Measurements from ENCODE around the gene HLX. TPM values are rescaled to one million over a fixed set of nuclear protein-coding genes. Genes with fewer than 3 reads are reported as not detected.

HLX gene
- total RNA-seq, 1 experiment from 2014 or later, result 1.8 TPM

- TF ChIP-seq REST (IDR thresholded peaks at IDR 0.05; ENCODE audit: low read depth), result no peak
These were observed 37.9 kb downstream of the HLX start (continued) for GRCh38 chr1:220917101-220917500.

- RAD21 ChIA-PET (ENCODE audit: low non-redundant PET in 1 of 2, low total read pairs in 2 of 2, uncharacterized antibody in 2 of 2, unreplicated experiment in 2 of 2), result no interaction called here
- Histone ChIP-seq H3K27me3 (ENCODE audit: insufficient read depth, low read length) (0 out of 2 replicates have a peak, but pooled peaks cover 3% of the 10 kb centered on the region), H3K4me3 (replicated peaks in 1 of 2; ENCODE audit: low read depth in 1 of 2, low read length in 2 of 2) (no peak overlapping the region), H3K4me1 (ENCODE audit: control insufficient read depth in 1 of 2, insufficient read depth in 2 of 2, low read length in 2 of 2) (no peaks in the 10 kb centered on the region), H3K9me2 (ENCODE audit: insufficient read depth) (no peaks in the 10 kb centered on the region), H4K20me1 (ENCODE audit: insufficient read depth) (no peaks in the 10 kb centered on the region), H3K36me3 (ENCODE audit: control insufficient read depth in 1 of 2, insufficient read depth in 2 of 2, low read length in 2 of 2) (no peaks in the 10 kb centered on the region), H3K27ac (ENCODE audit: low read depth, low read length) (no peak overlapping the region), H3K79me2 (ENCODE audit: insufficient read depth, low read length) (no peaks in the 10 kb centered on the region), H3K9ac (ENCODE audit: low read length) (no peak overlapping the region), H2AFZ (ENCODE audit: low read depth, low read length, poor library complexity, severe bottlenecking) (no peak overlapping the region), H3K9me3 (ENCODE audit: control insufficient read depth in 1 of 2, insufficient read depth in 1 of 2, low read depth in 1 of 2, low read length in 2 of 2) (no peaks in the 10 kb centered on the region), H3K4me2 (ENCODE audit: low read length) (no peak overlapping the region)
- TF ChIP-seq POLR2AphosphoS5 (IDR thresholded peaks at IDR 0.05; ENCODE audit: low read depth, low read length) (no peak), TCF7L2 (IDR thresholded peaks at IDR 0.05; ENCODE audit: borderline replicate concordance, extremely low read depth, insufficient read depth, insufficient read length) (no peak), REST (IDR thresholded peaks at IDR 0.05; ENCODE audit: low read depth) (no peak), CEBPB (IDR thresholded peaks at IDR 0.05; ENCODE audit: low read depth) (no peak), POLR2A (IDR thresholded peaks at IDR 0.05; ENCODE audit: borderline replicate concordance, extremely low read depth, insufficient read depth, insufficient read length) (no peak), EZH2 (IDR thresholded peaks at IDR 0.05) (no peak), MAX (IDR thresholded peaks at IDR 0.05) (no peak), FOSL1 (IDR thresholded peaks at IDR 0.05; ENCODE audit: low read depth) (no peak), EGR1 (IDR thresholded peaks at IDR 0.05; ENCODE audit: low read depth) (no peak), CTCF (IDR thresholded peaks at IDR 0.05 in 2 of 3, conservative IDR thresholded peaks at IDR 0.05 in 1 of 3; ENCODE audit: borderline replicate concordance in 1 of 3, insufficient read depth in 1 of 3, low read depth in 2 of 3, low read length in 2 of 3) (no peak), EZH2phosphoT487 (IDR thresholded peaks at IDR 0.05; ENCODE audit: borderline replicate concordance) (no peak), CBX3 (IDR thresholded peaks at IDR 0.05; ENCODE audit: low read depth) (no peak), ZFX (IDR thresholded peaks at IDR 0.05) (no peak)
- POLR2A ChIA-PET, result no interaction called here
- no TSS peak for BruUV-seq (replicated peaks)
- ATAC-seq, result no peak
- intact Hi-C loops (cut with micrococcal nuclease), result no loop called here
- DNase-seq (ENCODE audit: low read depth, low spot score), result no peak
- CTCF ChIA-PET, result interaction anchor here (0.7 kb wide), 1 partner anchor 321 kb away, joined by 3 read pairs; no protein-coding TSS in a partner anchor
These were observed 38.4 kb downstream of the HLX start for GRCh38 chr1:220917535-220918209.

Data from HCT116 (cell line).